HepG2 (cell line): ENCODE measurements around the gene MTCL1.

ENCODE experiments used
- CCAR2 ChIP-seq: fragments of 200-400 bp; formaldehyde crosslinking; optimal IDR thresholded peaks from 2 replicates; pipeline ENCODE3; 2018; ENCODE audit warnings: low read depth, mild to moderate bottlenecking, low read length, moderate library complexity
- NFIB ChIP-seq: sonication (generic); formaldehyde crosslinking; IDR thresholded peaks from 2 replicates; pipeline ENCODE4 v1.9.0; 2021; ENCODE audit warnings: missing genetic modification reagents, mild to moderate bottlenecking, borderline replicate concordance
- PRDM15 ChIP-seq: sonication (generic); formaldehyde crosslinking; IDR thresholded peaks from 2 replicates; pipeline ENCODE4 v1.4.0; 2020; ENCODE audit warnings: missing genetic modification reagents
- PRDM4 ChIP-seq: sonication (generic); formaldehyde crosslinking; IDR thresholded peaks from 2 replicates; pipeline ENCODE4 v1.9.0; 2021; ENCODE audit warnings: missing genetic modification reagents, borderline replicate concordance
- ZNF331 ChIP-seq: sonication (generic); formaldehyde crosslinking; IDR thresholded peaks from 2 replicates; pipeline ENCODE4 v1.4.0; 2020; ENCODE audit warnings: missing genetic modification reagents
- TF ChIP-seq, protein P1 (sequence below): sonication (generic); formaldehyde crosslinking; IDR thresholded peaks from 2 replicates; pipeline ENCODE4 v1.9.0; 2021; ENCODE audit warnings: missing genetic modification reagents, borderline replicate concordance
- TF ChIP-seq, protein P2 (sequence below): sonication (generic); formaldehyde crosslinking; IDR thresholded peaks from 2 replicates; pipeline ENCODE4 v1.4.0; 2020; ENCODE audit warnings: missing genetic modification reagents

- no peak for TF ChIP-seq ZNF331 (CRISPR knock-in tag)
- TF ChIP-seq, protein P1, sequence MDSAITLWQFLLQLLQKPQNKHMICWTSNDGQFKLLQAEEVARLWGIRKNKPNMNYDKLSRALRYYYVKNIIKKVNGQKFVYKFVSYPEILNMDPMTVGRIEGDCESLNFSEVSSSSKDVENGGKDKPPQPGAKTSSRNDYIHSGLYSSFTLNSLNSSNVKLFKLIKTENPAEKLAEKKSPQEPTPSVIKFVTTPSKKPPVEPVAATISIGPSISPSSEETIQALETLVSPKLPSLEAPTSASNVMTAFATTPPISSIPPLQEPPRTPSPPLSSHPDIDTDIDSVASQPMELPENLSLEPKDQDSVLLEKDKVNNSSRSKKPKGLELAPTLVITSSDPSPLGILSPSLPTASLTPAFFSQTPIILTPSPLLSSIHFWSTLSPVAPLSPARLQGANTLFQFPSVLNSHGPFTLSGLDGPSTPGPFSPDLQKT (CRISPR knock-in tag), result no peak
- no peak for TF ChIP-seq CCAR2
- no peak for TF ChIP-seq PRDM15 (CRISPR knock-in tag)
- TF ChIP-seq, protein P2, sequence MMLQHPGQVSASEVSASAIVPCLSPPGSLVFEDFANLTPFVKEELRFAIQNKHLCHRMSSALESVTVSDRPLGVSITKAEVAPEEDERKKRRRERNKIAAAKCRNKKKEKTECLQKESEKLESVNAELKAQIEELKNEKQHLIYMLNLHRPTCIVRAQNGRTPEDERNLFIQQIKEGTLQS (CRISPR knock-in tag), result no peak
- no peak for TF ChIP-seq NFIB (CRISPR knock-in tag)
- TF ChIP-seq PRDM4 (CRISPR knock-in tag), result no peak
Observed at GRCh38 chr18:8750954-8751415, 45.6 kb downstream of the MTCL1 start.
